Measurements from ENCODE around the gene TOMT.
"Not testable (repeated sequence)": the region's sequence is repeated elsewhere in the genome, so short reads cannot be mapped to it uniquely, and the experiment has no call there.

TOMT gene

DNA sequence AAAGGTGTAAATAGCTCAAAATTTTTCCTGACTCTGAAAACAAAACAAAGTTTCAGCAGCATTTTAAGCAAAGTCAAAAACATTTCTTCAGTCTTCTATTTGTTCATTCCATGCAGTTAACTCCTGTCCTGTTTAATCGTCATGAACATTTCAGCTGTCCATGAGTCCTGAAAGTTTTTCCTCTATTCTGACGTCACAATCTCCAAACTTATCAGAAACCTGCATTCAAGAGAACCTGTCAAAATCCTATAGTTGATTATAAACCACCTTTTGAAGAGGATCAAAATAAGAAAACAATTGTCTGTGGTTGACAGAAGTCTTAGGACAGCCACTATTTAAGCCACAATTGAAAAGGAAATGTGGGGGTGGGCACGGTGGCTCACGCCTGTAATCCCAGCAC, 45.2 kb downstream of the TOMT start:
- H3K4me3 ChIP-seq (replicated peaks; ENCODE audit: insufficient read depth, low read length), result no peak overlapping the region
- no peak for DNase-seq (ENCODE audit: low read depth in 1 of 2, low spot score in 1 of 2)
- H3K27ac ChIP-seq (replicated peaks), result no peak overlapping the region
- H3K27me3 ChIP-seq (ENCODE audit: insufficient read depth, poor library complexity, severe bottlenecking), result no peaks in the 10 kb centered on the region
- TF ChIP-seq CTCF (IDR thresholded peaks at IDR 0.05; ENCODE audit: insufficient read depth, low read length), result no peak
- no peak for TF ChIP-seq REST (IDR thresholded peaks at IDR 0.05; ENCODE audit: insufficient replicate concordance, low read depth)
- no peak for TF ChIP-seq SPI1 (IDR thresholded peaks at IDR 0.05; ENCODE audit: borderline replicate concordance, low read depth)
- no peak for TF ChIP-seq GABPA (IDR thresholded peaks at IDR 0.05; ENCODE audit: low read depth)
- TF ChIP-seq POLR2AphosphoS5 (IDR thresholded peaks at IDR 0.05; ENCODE audit: low read depth), result no peak

- H3K27ac ChIP-seq (replicated peaks); H3K4me3 ChIP-seq (replicated peaks; ENCODE audit: insufficient read depth, low read length); H3K27me3 ChIP-seq (ENCODE audit: insufficient read depth, poor library complexity, severe bottlenecking); DNase-seq (ENCODE audit: low read depth in 1 of 2, low spot score in 1 of 2): not testable (repeated sequence)
Observed at GRCh38 chr11:72153874-72154273, 48.1 kb downstream of the TOMT start.

DNA sequence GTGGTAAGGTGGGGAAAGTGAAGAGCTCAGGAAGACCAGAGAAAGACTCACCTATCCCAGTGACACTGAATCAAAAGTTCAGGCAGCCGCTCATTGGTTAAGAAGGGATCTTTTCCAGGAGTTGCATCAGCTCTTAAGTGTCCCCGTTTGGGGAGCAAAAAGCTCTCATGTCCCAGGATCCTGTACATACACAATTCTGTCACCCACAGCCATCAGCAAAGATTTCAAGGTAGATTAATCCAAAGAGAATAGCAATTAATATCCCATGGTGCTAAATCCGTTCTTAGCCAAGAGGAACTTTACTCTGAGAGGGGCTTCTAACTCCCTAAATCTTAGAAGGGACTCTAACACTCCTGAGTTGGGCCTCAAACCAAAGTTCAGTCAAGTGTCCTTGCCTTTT, 49.1 kb downstream of the TOMT start:
- no peak for DNase-seq (ENCODE audit: low read depth in 1 of 2, low spot score in 1 of 2)
- no peak for TF ChIP-seq REST (IDR thresholded peaks at IDR 0.05; ENCODE audit: insufficient replicate concordance, low read depth)
- no peak for TF ChIP-seq SPI1 (IDR thresholded peaks at IDR 0.05; ENCODE audit: borderline replicate concordance, low read depth)
- TF ChIP-seq GABPA (IDR thresholded peaks at IDR 0.05; ENCODE audit: low read depth), result no peak
- TF ChIP-seq POLR2AphosphoS5 (IDR thresholded peaks at IDR 0.05; ENCODE audit: low read depth), result no peak
- TF ChIP-seq CTCF (IDR thresholded peaks at IDR 0.05; ENCODE audit: insufficient read depth, low read length), result no peak
- no peaks in the 10 kb centered on the region for H3K27me3 ChIP-seq (ENCODE audit: insufficient read depth, poor library complexity, severe bottlenecking)
- H3K27ac ChIP-seq (replicated peaks), result no peak overlapping the region
- no peak overlapping the region for H3K4me3 ChIP-seq (replicated peaks; ENCODE audit: insufficient read depth, low read length)

DNA sequence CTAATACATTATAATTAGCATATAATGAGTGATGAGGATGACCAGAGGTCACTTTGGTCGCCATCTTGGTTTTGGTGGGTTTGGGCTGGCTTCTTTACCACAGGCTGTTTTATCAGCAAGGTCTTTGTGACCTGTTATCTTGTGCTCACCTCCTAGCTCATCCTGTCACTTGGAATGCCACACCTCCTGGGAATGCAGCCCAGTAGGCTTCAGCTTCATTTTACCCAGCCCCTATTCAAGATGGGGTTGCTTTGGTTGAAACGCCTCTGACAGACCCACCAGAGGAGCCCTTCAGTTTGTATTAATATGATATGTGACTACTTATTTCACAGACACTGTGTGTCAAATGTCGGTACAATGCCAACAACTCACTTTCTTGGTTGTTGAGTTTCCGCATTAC, 50.0 kb downstream of the TOMT start:
- Histone ChIP-seq H3K27me3 (ENCODE audit: insufficient read depth, poor library complexity, severe bottlenecking) (no peaks in the 10 kb centered on the region), H3K27ac (replicated peaks) (no peak overlapping the region), H3K4me3 (replicated peaks; ENCODE audit: insufficient read depth, low read length) (no peak overlapping the region)
- DNase-seq (ENCODE audit: low read depth in 1 of 2, low spot score in 1 of 2), result no peak
- no peak for TF ChIP-seq SPI1 (IDR thresholded peaks at IDR 0.05; ENCODE audit: borderline replicate concordance, low read depth)
- TF ChIP-seq GABPA (IDR thresholded peaks at IDR 0.05; ENCODE audit: low read depth), result no peak
- no peak for TF ChIP-seq REST (IDR thresholded peaks at IDR 0.05; ENCODE audit: insufficient replicate concordance, low read depth)
- TF ChIP-seq CTCF (IDR thresholded peaks at IDR 0.05; ENCODE audit: insufficient read depth, low read length), result no peak
- no peak for TF ChIP-seq POLR2AphosphoS5 (IDR thresholded peaks at IDR 0.05; ENCODE audit: low read depth)
